PFSK-1 (cell line): Measurements from ENCODE around the gene SPTA1.

ENCODE experiments used
- FOXP2 ChIP-seq: optimal IDR thresholded peaks from 2 replicates; pipeline ENCODE3; 2011; ENCODE audit warnings: borderline replicate concordance, control low read depth, inconsistent platforms; ENCODE audit not compliant: insufficient read depth; ENCODE audit errors: extremely low read length, extremely low read depth
- POLR2AphosphoS5 ChIP-seq: IDR thresholded peaks from 2 replicates; pipeline ENCODE4 v1.6.1; 2012; ENCODE audit warnings: low read depth, mild to moderate bottlenecking, control low read depth, low read length, moderate library complexity
- REST ChIP-seq, 2 experiments: IDR thresholded peaks; 2 replicates each; pipeline versions ENCODE4 v1.6.1 to v1.8.0; 2011 to 2012; ENCODE audit warnings: low read depth in 2 of 2, low read length in 2 of 2, control low read depth in 1 of 2, inconsistent platforms in 1 of 2, mild to moderate bottlenecking in 1 of 2, moderate library complexity in 1 of 2; ENCODE audit not compliant: insufficient read depth in 1 of 2
- SIN3A ChIP-seq: IDR thresholded peaks from 2 replicates; pipeline ENCODE4 v1.6.1; 2012; ENCODE audit warnings: mild to moderate bottlenecking, low read length, moderate library complexity, borderline replicate concordance; ENCODE audit not compliant: insufficient read depth
- TAF1 ChIP-seq: IDR thresholded peaks from 2 replicates; pipeline ENCODE4 v1.6.1; 2012; ENCODE audit warnings: low read length, control low read depth, borderline replicate concordance; ENCODE audit not compliant: insufficient read depth

The SPTA1 gene

DNA sequence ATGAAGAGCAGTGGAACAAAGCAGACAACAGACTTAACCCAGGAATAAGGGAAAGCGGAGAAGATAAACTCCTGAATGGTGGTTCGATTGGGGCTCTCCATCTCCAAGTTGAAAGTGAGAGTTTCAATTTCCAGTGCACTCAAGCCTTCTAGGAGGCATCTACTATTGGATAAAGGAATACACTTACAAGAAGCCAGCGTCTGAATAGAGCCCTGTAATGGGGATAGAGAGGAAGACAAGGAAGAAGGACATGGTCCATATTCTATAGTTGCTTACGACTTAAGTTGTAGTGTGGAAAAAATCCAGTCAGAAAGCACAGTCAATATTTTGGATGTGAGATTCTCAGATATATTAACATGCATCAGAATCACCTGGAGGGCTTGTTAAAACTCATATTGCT lies 14.0 kb upstream of the SPTA1 start, which contains the start of gene OR6K2:
OR6K2 (minus strand) TSS at position 101 of the 400 bp plus-strand sequence; CDS start at position 101, 0 bp downstream.
- TF ChIP-seq REST (IDR thresholded peaks at IDR 0.05; ENCODE audit: insufficient read depth in 1 of 2, low read depth in 2 of 2, low read length in 2 of 2) (no peak), TAF1 (no peak), POLR2AphosphoS5 (no peak), FOXP2 (no peak)

DNA sequence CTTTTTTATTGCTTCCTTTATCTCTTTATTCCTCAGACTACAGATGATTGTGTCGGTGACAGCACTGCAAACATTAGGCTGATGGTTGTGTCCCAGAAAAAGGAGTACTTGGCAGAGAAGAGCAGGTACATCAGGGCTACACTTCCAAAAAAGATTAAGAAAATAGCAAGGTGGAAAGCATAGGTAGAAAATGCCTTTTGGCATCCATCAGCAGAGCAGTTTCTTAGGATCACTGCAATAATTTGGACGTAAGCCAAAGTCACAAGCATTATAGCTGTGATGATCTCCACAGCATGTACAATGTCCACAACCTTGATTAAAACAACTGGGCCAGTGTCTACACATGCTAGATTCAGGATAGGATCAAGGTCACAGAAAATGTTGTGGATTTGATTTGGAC lies 8.1 kb upstream of the SPTA1 start:
- TF ChIP-seq TAF1 (no peak), REST (IDR thresholded peaks at IDR 0.05; ENCODE audit: insufficient read depth in 1 of 2, low read depth in 2 of 2, low read length in 2 of 2) (no peak), SIN3A (no peak), FOXP2 (no peak), POLR2AphosphoS5 (no peak)

- TF ChIP-seq REST (IDR thresholded peaks at IDR 0.05; ENCODE audit: insufficient read depth in 1 of 2, low read depth in 2 of 2, low read length in 2 of 2) = no peak
- no peak for TF ChIP-seq SIN3A
- no peak for TF ChIP-seq POLR2AphosphoS5
- TF ChIP-seq TAF1 = no peak
- TF ChIP-seq FOXP2 = no peak
Measured at GRCh38 chr1:158692356-158692755, 5.8 kb upstream of the SPTA1 start.

DNA sequence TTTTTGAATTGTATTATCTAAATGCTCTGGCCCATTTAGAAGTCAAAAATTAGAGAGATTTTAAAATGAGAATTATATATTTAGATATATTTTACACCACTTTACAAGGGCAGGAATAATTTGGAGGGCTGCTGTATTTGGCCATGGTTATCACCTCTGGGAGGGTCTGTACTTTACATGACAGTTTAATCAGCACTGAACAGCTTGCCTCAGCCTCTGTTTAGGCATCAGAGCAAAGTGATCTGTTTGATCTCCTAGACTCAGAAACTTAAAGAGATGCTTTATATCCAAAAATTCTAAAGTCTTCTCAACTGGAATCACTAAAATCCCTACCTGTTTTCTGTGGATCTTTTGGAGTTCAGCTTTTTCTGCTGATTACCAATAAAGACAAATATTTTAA lies 5.4 kb upstream of the SPTA1 start:
- TF ChIP-seq REST (IDR thresholded peaks at IDR 0.05; ENCODE audit: insufficient read depth in 1 of 2, low read depth in 2 of 2, low read length in 2 of 2) (no peak), SIN3A (no peak), TAF1 (no peak), POLR2AphosphoS5 (no peak), FOXP2 (no peak)

GRCh38 chr1:158689875-158690274 lies 3.4 kb upstream of the SPTA1 start:
- no peak for TF ChIP-seq TAF1
- TF ChIP-seq POLR2AphosphoS5 = no peak
- no peak for TF ChIP-seq REST (IDR thresholded peaks at IDR 0.05; ENCODE audit: insufficient read depth in 1 of 2, low read depth in 2 of 2, low read length in 2 of 2)
- TF ChIP-seq FOXP2 = no peak
- TF ChIP-seq SIN3A = no peak
